GM19193 (cell line): Measurements from ENCODE around the gene FBXO34.

Experiments used
- POLR2A ChIP-seq: IDR thresholded peaks from 4 replicates; pipeline ENCODE4 v1.6.1; 2011; ENCODE audit not compliant: insufficient read depth, insufficient read length; ENCODE audit errors: extremely low read depth

Gene FBXO34

DNA sequence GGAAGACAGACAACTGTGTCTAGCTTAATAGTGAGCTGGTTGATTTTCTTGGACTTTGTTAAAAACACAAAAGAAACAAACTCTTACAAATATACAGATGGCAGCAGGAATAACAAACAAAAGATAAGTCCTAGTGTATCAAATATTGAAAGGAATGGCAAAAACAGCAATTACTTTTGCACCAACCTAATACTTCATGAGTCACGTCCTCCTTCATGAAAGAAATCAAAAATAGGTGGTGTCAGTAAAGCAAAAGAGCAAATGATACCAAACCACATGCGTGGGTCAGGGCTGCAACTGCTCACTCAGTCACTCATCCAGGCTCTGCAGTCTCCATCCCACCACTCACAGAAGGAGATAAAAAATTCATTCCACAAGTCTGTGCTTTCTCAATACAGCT, 128.6 kb downstream of the FBXO34 start:
- TF ChIP-seq POLR2A, result no peak

DNA sequence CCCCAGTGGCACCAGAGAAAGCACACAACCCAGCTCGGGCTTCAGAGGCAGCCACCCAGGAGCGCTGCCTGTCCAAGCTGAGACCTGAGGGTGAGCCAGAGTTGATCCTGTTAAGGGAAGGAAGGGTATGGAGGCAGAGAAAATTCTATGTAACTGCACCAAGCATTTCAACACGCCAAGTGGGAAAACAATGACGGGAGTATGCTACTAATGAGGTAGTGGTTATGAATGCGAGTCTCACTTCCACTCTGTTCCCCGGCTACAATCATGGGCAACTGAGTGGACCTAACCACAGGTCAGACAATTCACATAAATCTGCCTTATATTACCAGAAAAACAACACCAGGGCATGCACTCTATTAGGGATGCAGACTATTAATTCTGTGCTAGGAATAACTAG, 130.5 kb downstream of the FBXO34 start:
- no peak for TF ChIP-seq POLR2A
